HG03095 (cell line): ENCODE measurements around the gene MEOX1.
"Not testable (repeated sequence)": the region's sequence is repeated elsewhere in the genome, so short reads cannot be mapped to it uniquely, and the experiment has no call there.

Source experiments
- ATAC-seq: cut with Tn5 transposase; IDR thresholded peaks from one replicate; pipeline ENCODE4 v1.9.1; 2021; ENCODE audit warnings: moderate library complexity; ENCODE audit not compliant: unreplicated experiment

MEOX1 gene

DNA sequence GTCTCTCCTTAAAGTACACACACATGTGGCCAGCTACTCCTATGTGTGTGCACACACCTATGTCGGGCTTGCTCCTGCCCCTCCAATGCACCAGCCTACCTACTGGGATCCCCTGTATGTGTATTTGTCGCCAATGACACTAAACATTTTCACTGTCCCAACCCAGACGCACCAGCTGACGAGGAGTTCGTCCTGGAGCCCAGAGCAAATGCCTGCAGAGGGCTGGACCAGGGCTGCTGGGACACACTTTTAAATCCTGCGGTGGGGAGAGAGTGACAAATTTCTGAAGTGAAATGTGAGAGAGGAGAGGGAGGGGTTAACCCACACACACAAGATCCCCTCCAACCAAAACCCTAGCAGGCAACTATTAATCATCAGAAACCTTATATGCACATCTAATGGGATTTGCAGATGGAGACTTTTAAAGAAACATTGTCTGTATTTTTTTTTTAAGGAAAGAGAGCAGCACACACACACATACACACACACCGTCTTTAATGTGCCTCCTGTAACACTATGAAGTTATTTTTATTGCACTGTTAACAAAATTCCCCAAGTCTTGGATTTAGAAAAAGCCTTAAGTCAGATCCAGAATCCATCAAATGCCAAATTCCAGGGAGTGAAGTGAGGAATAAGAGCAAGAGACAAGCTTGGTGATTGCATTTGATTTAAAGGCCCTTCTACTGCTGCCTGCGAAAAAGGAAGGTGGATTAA is at the start of gene MEOX1:
TSS of gene MEOX1 (minus strand) at position 224 of the 714 bp plus-strand sequence. CDS start 388 bp downstream, outside the sequence.
- ATAC-seq: no peak

DNA sequence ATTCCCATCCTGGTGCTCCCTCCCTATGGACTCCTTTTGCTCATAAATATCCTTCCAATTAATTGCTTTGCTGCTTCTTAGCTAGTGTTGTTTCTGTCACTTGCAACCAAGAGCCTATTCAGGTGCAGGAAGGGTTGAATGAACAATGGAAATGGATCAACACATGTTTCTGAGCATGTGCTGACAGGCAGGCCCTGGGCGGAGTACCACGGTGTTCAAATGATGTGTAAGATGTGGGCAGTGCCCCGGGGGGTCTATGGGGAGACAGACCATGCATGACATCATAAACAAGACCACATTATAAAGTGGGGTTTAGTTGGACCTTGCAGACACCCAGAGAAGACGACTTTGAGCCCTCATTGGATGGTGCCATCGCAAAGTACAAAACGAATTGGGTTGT is 48.4 kb upstream of the MEOX1 start:
- no peak for ATAC-seq

DNA sequence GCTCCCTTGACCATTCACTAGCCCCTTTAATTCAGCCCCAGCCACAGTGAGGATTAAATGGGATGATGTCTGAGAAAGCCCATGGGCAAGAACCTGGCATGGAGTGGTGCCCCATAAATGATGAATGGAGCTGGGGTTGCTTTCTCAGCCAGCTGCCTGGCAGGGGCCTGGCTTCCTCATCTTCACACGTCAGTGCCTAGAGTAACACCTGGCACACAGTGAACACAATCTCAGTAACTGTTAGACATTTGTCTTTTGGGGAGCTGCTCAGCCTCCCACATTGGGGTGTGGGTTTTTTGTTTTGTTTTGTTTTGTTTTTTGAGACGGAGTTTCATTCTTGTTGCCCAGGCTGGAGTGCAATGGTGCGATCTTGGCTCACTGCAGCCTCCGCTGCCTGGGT is 47.5 kb upstream of the MEOX1 start:
- no peak for ATAC-seq

DNA sequence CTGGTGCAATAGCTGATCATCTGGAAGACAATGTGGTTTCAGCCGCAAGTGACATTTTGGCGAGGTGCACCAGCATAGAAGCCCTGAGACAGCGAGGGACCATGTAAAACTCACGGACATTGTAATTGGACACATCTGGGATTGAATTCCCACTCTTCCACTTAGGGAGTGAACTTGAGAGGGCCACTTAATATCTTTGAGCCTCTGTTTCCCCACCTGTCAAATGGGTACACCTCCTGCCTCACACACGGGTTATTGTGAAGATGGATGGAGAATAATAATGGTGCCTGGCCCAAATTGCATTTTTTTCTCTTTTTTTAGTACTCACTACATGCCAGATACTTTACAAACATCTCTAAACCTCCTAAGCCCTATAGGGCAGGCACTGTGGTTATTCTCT is 45.5 kb upstream of the MEOX1 start:
- no peak for ATAC-seq

DNA sequence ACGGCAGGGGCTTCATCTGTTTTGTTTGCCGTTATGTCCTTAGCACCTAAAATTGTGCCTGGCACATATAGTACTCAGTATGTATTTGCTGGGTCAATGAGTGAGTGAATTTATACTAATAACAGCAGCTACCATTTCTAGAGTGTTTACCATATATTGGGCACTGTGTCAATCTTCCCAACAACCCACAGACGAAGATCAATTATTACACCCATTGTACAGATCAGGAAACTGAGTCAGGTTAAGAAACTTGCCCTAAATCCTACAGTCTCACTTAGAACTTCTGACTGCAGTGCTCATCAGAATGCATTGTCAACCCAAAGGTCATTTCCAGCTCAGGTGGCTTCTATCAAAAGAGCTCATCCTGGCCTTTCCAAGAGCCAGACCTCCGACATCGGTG is 44.5 kb upstream of the MEOX1 start:
- ATAC-seq: no peak

DNA sequence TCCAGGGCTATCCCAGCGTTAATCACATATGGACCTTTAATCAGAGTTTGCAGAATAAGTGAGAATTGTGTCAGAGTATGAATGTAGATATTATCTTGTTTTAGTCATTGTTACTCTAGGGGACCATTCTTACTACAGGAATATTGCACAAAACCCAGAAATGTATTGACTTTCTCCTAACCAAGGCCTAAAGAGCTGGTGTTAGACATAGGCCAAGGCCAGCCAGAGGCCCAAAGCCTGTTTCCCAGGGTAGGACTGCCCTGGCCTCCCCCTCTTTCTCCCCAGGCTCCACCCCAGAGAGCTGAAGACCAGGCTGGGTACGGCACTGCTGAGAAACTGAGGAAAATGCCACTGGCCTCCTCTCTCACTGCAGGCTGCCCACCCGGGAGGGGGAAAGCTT is 41.9 kb upstream of the MEOX1 start:
- no peak for ATAC-seq

DNA sequence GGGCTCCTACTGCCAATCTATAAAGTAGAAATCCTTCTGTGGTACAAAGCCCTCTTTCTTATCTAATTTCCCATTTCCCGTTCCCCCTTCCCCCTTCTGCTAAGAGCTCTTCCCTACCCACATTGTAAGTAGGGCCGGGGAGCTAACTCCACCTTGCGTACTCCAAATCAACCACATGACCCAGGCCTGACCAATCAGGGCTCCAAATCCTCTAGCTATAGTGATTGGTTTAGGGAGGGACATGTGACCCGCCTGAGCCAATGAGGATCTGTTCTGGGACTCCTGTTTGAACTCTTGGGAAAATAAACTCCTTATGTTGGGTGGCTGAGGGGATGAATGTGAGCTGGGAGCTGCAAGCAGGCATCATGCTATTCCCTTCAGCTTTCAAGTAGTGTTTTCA is 40.9 kb upstream of the MEOX1 start:
- ATAC-seq: no peak

DNA sequence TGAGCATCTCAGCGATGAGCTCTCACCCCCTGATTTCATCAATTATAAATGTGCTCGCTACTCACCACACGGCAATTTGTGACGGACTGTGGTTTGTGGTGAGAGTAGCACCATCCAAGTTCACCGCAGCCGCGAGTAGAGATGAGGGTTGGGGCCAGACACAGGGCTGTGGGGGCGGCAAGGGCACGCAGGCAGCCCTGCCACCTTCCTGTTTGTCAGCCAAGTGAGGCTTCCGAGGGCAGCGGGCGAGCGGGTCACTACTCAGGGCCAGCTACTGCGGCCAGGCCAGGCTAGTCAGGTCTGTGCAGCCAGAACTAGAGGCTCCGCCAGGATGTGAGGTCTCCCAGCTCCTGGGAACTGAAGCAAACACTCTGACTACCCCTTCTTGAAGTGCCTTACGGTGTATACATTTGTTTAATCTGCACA is 39.6 kb upstream of the MEOX1 start:
- ATAC-seq: no peak

DNA sequence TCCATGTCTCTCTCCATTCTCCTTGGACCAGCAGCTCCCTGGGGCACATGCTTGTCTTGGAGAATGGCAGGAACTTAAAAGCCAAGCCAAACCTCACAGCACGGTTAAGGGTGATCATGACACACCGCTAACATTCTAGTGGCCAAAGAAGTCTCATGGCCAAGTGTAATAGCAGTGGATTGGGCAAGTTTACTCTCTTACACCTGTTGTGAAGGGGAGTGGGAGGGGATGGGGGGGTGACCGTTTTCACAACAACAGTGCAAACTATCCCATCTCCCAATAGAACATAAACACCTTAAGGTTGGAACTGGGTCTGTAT is 37.7 kb upstream of the MEOX1 start:
- no peak for ATAC-seq

DNA sequence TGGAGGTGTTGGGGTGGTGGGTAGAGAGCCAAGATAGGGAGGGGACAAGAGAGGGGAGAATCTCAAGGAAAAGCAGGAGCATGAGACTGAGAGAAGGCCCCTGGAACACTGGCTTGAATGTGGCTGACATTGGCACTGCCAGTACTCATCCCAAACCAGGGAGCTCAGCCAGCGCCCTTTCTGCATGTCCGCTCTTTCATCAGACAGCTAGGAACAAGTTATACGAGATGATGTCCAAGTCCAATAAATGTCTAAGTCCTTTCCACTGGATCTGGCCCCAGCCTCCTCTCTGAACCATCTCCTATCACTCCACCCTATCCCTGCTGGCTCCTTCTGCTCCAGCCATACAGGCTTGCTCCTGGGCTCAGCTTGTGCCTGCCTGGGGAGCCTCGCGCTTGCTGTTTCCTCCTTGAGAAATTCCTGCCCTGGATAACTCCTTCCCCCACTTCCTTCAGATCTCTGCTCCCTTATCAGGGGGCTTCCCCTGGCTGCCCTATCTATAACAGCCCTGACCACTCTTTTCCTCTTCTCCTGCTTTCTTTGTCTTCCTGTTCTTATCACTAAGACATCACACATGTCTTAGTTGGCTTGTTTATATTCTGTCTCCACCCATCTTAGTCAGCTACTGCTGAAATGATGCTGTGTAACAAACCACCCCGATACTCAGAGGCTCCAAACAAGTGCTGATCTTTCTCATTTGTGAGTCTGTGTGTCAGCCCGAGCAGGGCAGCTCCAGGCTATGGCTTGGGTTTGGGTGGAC is 37.1 kb upstream of the MEOX1 start:
- ATAC-seq: no peak

DNA sequence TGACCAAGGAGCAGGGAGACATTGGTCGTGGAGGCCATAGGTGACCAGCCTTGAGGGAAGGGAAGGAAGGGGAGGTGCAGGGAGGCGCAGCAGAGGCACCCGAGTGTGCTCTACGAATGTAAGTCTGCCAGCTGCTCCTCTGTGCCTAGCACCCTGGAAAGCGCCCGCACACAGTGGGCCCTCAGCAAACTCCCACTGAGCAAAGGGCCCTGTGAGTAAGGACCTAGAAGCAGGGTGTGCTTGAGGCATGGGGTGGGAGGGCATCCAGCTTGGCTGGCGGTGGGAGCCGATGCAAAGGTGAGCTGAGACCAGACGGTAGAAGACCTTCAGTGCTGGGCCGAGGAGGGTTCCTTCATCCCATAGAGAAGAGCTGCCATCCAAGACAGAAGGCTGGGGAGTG is 36.2 kb upstream of the MEOX1 start:
- ATAC-seq: no peak

DNA sequence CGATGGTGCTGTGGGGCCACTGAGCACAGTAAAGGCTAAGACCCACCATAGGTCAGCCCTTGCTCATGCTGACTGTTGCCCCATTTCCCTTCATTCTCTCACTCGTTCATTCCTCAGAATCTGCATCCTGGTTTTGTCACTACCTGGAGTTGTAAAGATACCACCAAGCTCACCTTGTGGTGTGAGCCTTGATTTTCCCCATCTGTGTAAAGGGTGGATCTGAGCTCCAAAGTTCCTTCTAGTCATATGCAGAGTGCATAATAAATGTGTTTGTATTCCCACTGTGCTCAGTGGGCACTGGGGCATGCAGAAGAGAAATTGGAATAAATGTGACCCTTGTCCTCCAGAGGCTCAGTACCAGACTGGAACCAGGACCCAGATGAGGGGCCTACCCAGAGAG is 35.2 kb upstream of the MEOX1 start:
- ATAC-seq: no peak

DNA sequence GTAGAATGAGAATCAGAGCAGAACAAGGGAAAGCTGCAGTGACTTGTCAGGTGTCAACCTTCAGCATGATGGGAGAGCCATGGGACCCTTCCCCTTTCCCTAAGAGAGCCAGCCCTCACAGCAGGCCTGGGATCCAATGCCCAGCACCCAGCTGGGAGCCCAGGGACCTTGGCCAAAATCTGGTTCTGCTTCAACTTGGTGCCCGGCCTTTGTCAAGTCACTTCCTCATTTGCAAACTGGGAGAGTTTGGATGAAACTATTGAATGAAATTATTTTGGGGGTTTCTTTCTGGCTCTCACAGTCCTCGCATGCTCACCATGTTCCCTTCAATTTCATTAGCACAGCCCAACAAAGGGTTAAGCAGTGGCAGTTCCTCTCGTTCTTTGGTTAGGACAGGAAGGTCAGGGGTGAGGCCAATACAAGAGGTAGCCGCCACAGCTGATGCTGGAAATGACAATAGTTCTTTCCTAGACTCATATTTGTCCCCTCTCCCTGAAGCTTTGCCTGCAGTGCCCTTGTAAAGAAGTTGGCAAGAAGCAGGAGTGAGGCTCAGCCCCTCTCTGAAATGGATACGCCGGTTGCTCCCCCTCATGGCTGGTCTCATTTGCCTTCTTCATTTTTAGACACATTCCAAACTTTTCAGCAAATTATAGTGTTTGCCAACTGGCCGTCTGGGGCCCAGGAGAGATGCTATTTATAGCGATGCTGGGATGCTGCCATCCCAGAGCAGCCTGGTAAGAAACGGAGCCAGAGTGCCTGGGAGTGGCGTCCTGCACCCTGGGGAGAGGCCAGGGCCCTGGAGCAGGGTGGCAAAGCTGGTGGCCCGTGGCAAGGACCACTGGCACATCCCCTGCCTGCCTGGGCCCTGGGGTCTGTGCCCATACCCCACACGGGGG is 34.5 kb upstream of the MEOX1 start:
- no peak for ATAC-seq

DNA sequence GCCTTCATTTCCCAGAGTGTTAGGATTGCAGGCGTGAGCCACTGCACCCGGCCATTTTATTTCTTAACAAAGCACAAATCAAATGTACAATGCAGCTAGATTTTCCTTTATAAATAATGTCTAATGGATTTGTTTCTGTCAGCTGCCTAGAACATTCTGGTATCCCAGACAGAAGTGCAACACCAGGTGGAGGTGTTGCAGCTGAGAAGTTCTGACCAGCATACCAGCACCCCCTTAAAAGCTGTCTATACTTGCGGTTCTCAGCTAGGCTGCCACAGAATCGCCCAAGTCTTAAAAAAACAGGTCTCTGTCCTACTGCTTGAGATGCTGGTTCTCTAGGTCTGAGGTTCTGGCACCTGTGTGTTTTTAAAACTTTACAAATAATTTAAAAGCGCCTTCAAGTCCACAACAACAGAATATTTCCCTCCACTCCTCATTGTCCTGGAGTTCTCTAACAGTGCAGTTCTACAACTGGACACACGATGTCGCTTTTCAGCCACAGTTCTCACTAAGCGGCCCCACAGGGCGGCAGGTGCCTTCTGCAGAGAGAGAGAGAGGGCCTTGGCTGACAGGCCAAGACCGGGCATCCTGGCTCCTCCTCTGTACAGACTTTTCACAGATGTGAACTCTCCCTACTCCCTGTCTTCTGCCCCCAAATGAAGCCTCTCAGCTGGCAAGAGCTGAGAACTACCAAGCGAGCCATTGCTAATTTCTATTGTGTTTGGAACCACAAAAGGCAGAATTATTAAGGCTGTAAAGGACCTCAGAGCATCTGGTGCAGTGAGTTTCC is 32.6 kb upstream of the MEOX1 start:
- no peak for ATAC-seq

DNA sequence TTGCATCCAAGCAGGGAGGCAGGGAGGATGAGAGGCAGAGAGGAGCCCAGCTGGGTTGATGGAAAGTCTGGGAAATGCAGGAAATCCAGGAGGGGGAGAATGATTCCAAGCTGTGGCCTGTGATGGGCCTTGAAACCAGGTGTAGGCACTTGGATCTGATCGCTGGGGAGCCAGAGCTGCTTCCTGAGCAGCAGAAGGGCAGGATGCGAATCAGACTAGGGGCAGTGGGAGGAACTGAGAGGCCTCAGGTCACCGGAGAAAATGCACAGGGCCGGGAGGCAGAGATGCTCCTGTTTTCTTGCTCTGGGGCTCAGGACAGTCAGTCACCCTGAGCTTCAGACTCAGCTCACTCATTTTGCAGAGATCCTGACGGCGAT is 29.6 kb upstream of the MEOX1 start:
- no peak for ATAC-seq

DNA sequence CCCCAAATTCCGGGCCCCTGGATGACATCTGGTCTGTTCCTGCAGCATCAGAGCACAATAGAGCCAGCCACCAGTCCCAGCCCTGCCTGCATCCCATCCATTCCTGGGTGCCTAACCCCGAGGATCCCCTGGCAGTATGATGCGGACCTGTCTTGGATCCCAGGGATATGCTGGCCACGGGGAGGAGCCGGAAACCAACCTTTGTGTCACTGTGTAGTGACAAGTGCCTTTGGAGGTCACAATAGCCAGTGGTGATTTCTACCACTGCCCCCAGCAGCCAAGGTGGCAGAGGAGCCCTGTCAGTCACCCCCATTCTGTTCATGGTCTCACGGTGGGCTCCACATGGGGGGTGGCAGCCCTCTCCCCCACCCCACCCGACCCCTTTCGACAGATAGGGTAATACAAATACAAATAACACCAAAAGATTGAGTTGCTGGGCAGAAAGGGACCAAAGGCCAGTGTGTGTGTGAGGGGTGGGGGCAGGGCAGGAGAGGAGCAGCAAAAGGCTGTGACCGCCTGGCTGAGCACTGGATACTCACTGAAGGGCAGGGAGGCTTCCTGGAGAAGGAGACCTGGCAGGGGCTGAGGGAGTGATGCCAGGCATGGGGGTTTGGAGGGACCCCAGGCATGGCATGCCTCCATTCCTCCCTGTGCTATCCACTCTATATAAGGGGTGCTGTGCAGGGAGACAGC is 29.0 kb upstream of the MEOX1 start:
- ATAC-seq: no peak

DNA sequence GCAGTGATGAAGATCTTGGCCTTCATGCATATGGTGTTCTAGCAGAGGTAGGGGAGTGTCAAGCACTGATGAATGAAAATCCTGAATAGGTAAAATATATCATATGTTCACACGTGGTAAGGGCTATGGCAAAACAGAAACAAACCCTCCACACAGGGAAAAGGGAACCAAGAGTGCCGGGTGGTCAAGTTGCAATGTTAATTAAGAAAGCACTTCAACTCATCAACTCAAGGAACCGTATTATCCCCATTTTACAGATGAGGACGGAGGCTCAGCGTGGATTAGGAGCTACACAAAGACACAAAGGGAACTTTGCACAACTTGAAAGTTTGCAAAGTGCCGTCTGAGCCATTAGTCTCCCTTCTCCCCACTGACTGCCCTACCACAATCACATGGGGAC is 28.1 kb upstream of the MEOX1 start:
- ATAC-seq: no peak

DNA sequence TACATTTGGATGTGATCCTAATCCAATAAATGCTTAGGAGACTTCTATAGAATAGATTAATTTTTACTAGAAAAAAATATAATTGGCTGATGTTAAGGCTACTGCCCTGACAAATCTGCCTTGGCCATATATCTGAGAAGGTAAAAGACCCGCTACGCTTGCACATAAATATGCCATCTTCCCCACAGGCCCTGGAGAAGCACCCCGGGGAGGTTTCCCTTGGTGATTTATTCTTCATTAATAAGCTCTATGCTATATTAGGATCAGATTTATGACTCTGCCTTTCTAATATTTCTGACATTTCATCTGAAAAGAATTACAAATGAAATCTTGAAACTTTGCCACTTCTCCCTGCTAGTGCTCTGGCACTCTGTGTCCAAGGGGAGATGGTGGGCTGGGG is 27.4 kb upstream of the MEOX1 start:
- no peak for ATAC-seq

DNA sequence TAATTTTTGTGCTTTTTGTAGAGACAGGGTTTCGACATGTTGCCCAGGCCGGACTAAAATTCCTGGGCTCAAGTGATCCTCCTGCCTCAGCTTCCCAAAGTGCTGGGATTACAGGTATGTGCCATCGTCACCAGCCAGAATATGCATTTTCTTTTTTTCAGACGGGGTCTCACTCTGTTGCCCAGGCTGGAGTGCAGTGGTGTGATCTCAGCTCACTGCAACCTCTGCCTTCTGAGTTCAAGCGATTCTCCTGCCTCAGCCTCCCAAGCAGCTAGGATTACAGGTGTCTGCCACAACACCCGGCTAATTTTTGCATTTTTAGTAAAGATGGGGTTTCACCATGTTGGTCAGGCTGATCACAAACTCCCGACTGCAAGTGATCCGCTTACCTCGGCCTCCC is 25.2 kb upstream of the MEOX1 start:
- not testable (repeated sequence) for ATAC-seq

DNA sequence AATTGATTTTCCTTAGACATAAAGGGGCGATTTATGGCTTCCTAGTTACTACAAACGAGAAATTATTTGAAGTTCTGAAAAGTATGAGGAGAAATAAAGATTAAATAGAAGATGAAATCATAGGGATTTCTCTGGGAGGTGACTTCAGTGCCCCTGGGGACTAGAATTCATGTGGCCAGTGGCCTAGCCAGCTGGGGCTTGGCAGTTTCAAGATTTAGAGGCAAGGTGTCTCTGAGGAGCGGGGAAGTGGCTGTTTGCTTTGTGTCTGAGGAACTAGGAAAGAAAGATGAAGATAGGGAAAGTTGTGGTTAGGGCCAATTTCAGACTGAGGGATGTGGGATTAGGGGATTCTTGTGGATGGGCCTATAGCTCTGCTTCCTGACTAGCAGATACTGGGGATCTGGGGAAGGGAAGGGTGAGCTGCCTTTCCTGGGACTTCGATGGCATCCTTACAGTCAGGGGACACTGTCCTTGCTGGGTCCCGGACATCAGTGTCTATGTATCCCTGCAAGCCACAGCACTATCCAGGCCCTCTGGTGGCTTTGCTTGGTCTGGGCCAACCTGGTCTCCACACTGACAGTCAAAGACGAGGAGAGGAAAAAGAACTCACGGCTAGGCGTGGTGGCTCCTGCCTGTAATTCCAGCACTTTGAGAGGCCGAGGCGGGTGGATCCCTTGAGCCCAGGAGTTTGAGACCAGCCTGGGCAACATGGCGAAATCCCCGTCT is 22.4 kb upstream of the MEOX1 start:
- ATAC-seq: no peak
